HEK293 (cell line): ENCODE results near the gene CA10.

Source experiments
- CTCF ChIA-PET: fragments of 350-600 bp; formaldehyde crosslinking; extraction: SDS; loops from one replicate; lab custom pipeline; 2021; ENCODE audit warnings: antibody characterized with exemption; lab: Yijun Ruan, JAX
- POLR2A ChIA-PET: fragments of 300-600 bp; formaldehyde crosslinking; extraction: SDS; loops from one replicate; lab custom pipeline; 2020; ENCODE audit warnings: antibody characterized with exemption, inconsistent platforms; lab: Yijun Ruan, JAX
- H3K27ac ChIP-seq: fragments of 200-500 bp; sonication (Bioruptor generic); 2 replicates; pipeline ENCODE4 v1.5.1; 2014; ENCODE audit warnings: low read depth, low read length, control low read depth, inconsistent platforms; ENCODE audit errors: extremely low read depth
- H3K36me3 ChIP-seq, 2 experiments: fragments of 200-500 bp in 1 of 2; sonication (Bioruptor generic) in 1 of 2; 1 replicate in 1 of 2; 2 replicates in 1 of 2; pipeline ENCODE4 v1.5.1; 2014 to 2017; ENCODE audit warnings: inconsistent platforms in 2 of 2, low read length in 2 of 2; ENCODE audit not compliant: control insufficient read depth in 2 of 2, insufficient read depth in 1 of 2
- H3K4me1 ChIP-seq: fragments of 200-500 bp; sonication (Bioruptor generic); 2 replicates; pipeline ENCODE4 v1.5.1; 2014; ENCODE audit warnings: mild to moderate bottlenecking, low read length, inconsistent platforms; ENCODE audit not compliant: control insufficient read depth, insufficient read depth
- H3K4me3 ChIP-seq: 2 replicates; pipeline ENCODE4 v1.5.1; 2011; ENCODE audit warnings: low read depth, mild to moderate bottlenecking, control low read depth, low read length, moderate library complexity
- H3K9me3 ChIP-seq: fragments of 200-500 bp; sonication (Bioruptor generic); 2 replicates; pipeline ENCODE4 v1.5.1; 2014; ENCODE audit warnings: low read depth, low read length, inconsistent platforms; ENCODE audit not compliant: control insufficient read depth, insufficient read depth
- GLIS1 ChIP-seq: fragments of 450-650 bp; formaldehyde crosslinking; IDR thresholded peaks from 2 replicates; pipeline ENCODE4 v1.5.1; 2016; ENCODE audit warnings: missing biosample characterization, missing genetic modification characterization
- HOXD13 ChIP-seq: sonication (generic); formaldehyde crosslinking; IDR thresholded peaks from 2 replicates; pipeline ENCODE4 v1.8.0; 2022; ENCODE audit warnings: missing genetic modification reagents, borderline replicate concordance
- IKZF3 ChIP-seq: fragments of 450-650 bp; IDR thresholded peaks from 2 replicates; pipeline ENCODE4 v1.5.0; 2018; ENCODE audit warnings: missing biosample characterization, mild to moderate bottlenecking, missing genetic modification characterization, moderate library complexity
- PBX3 ChIP-seq: sonication (generic); formaldehyde crosslinking; IDR thresholded peaks from 2 replicates; pipeline ENCODE4 v1.8.1; 2022; ENCODE audit warnings: mild to moderate bottlenecking, moderate library complexity, missing genetic modification reagents
- PRDM4 ChIP-seq: fragments of 450-650 bp; formaldehyde crosslinking; IDR thresholded peaks from 2 replicates; pipeline ENCODE4 v1.5.1; 2017; ENCODE audit warnings: missing biosample characterization, missing genetic modification characterization
- REST ChIP-seq: fragments of 450-650 bp; formaldehyde crosslinking; IDR thresholded peaks from 2 replicates; pipeline ENCODE4 v1.5.1; 2016; ENCODE audit warnings: missing biosample characterization, missing genetic modification characterization
- SALL2 ChIP-seq: fragments of 450-650 bp; formaldehyde crosslinking; IDR thresholded peaks from 2 replicates; pipeline ENCODE4 v1.5.0; 2017; ENCODE audit warnings: missing biosample characterization, mild to moderate bottlenecking, missing genetic modification characterization, borderline replicate concordance
- WT1 ChIP-seq: fragments of 450-650 bp; formaldehyde crosslinking; IDR thresholded peaks from 2 replicates; pipeline ENCODE4 v1.5.1; 2016; ENCODE audit warnings: missing biosample characterization, missing genetic modification characterization
- ZNF10 ChIP-seq: fragments of 450-650 bp; formaldehyde crosslinking; IDR thresholded peaks from 2 replicates; pipeline ENCODE4 v1.5.1; 2017; ENCODE audit warnings: missing biosample characterization, missing genetic modification characterization
- ZNF132 ChIP-seq: fragments of 450-650 bp; formaldehyde crosslinking; IDR thresholded peaks from 2 replicates; pipeline ENCODE4 v1.5.1; 2017; ENCODE audit warnings: missing biosample characterization, missing genetic modification characterization, borderline replicate concordance
- ZNF18 ChIP-seq: fragments of 450-650 bp; formaldehyde crosslinking; IDR thresholded peaks from 2 replicates; pipeline ENCODE4 v1.5.1; 2016; ENCODE audit warnings: missing biosample characterization, missing genetic modification characterization
- ZNF324 ChIP-seq: fragments of 450-650 bp; formaldehyde crosslinking; IDR thresholded peaks from 2 replicates; pipeline ENCODE4 v1.5.1; 2016; ENCODE audit warnings: missing biosample characterization, missing genetic modification characterization
- ZNF394 ChIP-seq: fragments of 450-650 bp; formaldehyde crosslinking; IDR thresholded peaks from 2 replicates; pipeline ENCODE4 v1.5.1; 2016; ENCODE audit warnings: missing biosample characterization, missing genetic modification characterization, mild to moderate bottlenecking, moderate library complexity, borderline replicate concordance
- ZNF398 ChIP-seq: fragments of 450-650 bp; formaldehyde crosslinking; IDR thresholded peaks from 2 replicates; pipeline ENCODE4 v1.5.1; 2017; ENCODE audit warnings: missing biosample characterization, missing genetic modification characterization
- ZNF488 ChIP-seq: fragments of 450-650 bp; formaldehyde crosslinking; IDR thresholded peaks from 2 replicates; pipeline ENCODE4 v1.5.1; 2016; ENCODE audit warnings: missing biosample characterization, missing genetic modification characterization
- ZNF510 ChIP-seq: fragments of 450-650 bp; formaldehyde crosslinking; IDR thresholded peaks from 2 replicates; pipeline ENCODE4 v1.5.1; 2018; ENCODE audit warnings: mild to moderate bottlenecking, missing genetic modification characterization, missing biosample characterization; ENCODE audit not compliant: insufficient replicate concordance
- ZNF530 ChIP-seq: fragments of 450-650 bp; formaldehyde crosslinking; IDR thresholded peaks from 2 replicates; pipeline ENCODE4 v1.5.1; 2016; ENCODE audit warnings: low read depth, missing biosample characterization, missing genetic modification characterization
- ZNF561 ChIP-seq: fragments of 450-650 bp; IDR thresholded peaks from 2 replicates; pipeline ENCODE4 v1.5.1; 2018; ENCODE audit warnings: missing biosample characterization, missing genetic modification characterization, borderline replicate concordance
- ZNF624 ChIP-seq: fragments of 450-650 bp; formaldehyde crosslinking; IDR thresholded peaks from 2 replicates; pipeline ENCODE4 v1.5.1; 2017; ENCODE audit warnings: missing biosample characterization, missing genetic modification characterization
- ZNF776 ChIP-seq: fragments of 450-650 bp; formaldehyde crosslinking; IDR thresholded peaks from 2 replicates; pipeline ENCODE4 v1.5.0; 2017; ENCODE audit warnings: missing biosample characterization, missing genetic modification characterization, borderline replicate concordance
- ZSCAN18 ChIP-seq: fragments of 450-650 bp; formaldehyde crosslinking; IDR thresholded peaks from 2 replicates; pipeline ENCODE4 v1.5.1; 2016; ENCODE audit warnings: missing biosample characterization, missing genetic modification characterization
- ZSCAN30 ChIP-seq: fragments of 450-650 bp; IDR thresholded peaks from 2 replicates; pipeline ENCODE4 v1.5.1; 2018; ENCODE audit warnings: missing biosample characterization, mild to moderate bottlenecking, missing genetic modification characterization, moderate library complexity
- ZXDB ChIP-seq: fragments of 450-650 bp; formaldehyde crosslinking; IDR thresholded peaks from 2 replicates; pipeline ENCODE4 v1.5.1; 2016; ENCODE audit warnings: missing biosample characterization, missing genetic modification characterization

Gene CA10

GRCh38 chr17:51769231-51769630, 389.3 kb downstream of the CA10 start:
- CTCF ChIA-PET, result interaction anchor here (1.7 kb wide), 1 partner anchor 397 kb away, joined by 5 read pairs; no protein-coding TSS in a partner anchor
- Histone ChIP-seq H3K36me3 (no peaks in the 10 kb centered on the region), H3K27ac (no peak overlapping the region), H3K9me3 (no peaks in the 10 kb centered on the region), H3K4me3 (no peak overlapping the region), H3K4me1 (no peaks in the 10 kb centered on the region)
- TF ChIP-seq ZNF561 (tag by site-specific recombination), result no peak
- TF ChIP-seq PBX3 (CRISPR knock-in tag), result no peak
- TF ChIP-seq IKZF3, result no peak
- TF ChIP-seq ZNF776, result no peak
- no peak for TF ChIP-seq ZNF394
- no peak for TF ChIP-seq ZNF624 (tag by site-specific recombination)
- no peak for TF ChIP-seq PRDM4 (tag by site-specific recombination)
- no peak for TF ChIP-seq ZNF510 (tag by site-specific recombination)
- TF ChIP-seq ZSCAN18 (tag by site-specific recombination), result no peak
- TF ChIP-seq ZXDB, result no peak
- TF ChIP-seq SALL2 (tag by site-specific recombination), result no peak
- TF ChIP-seq ZNF18 (tag by site-specific recombination), result no peak
- TF ChIP-seq GLIS1 (tag by site-specific recombination), result no peak
- no peak for TF ChIP-seq ZSCAN30 (tag by site-specific recombination)
- POLR2A ChIA-PET, result no interaction called here

- H3K4me1 ChIP-seq, result no peaks in the 10 kb centered on the region
- POLR2A ChIA-PET, result no interaction called here
- no peak overlapping the region for H3K4me3 ChIP-seq
- no peaks in the 10 kb centered on the region for H3K36me3 ChIP-seq
- H3K9me3 ChIP-seq, result no peaks in the 10 kb centered on the region
- CTCF ChIA-PET, result interaction anchor here (1.7 kb wide), 1 partner anchor 396 kb away, joined by 5 read pairs; no protein-coding TSS in a partner anchor
- H3K27ac ChIP-seq, result no peak overlapping the region
- TF ChIP-seq ZNF132 (tag by site-specific recombination) (no peak), WT1 (tag by site-specific recombination) (no peak), ZNF10 (tag by site-specific recombination) (no peak), ZNF398 (no peak), ZNF324 (tag by site-specific recombination) (no peak), ZNF488 (tag by site-specific recombination) (no peak), ZNF561 (tag by site-specific recombination) (no peak), ZNF530 (no peak), HOXD13 (CRISPR knock-in tag) (no peak), REST (tag by site-specific recombination) (no peak)
Observed at GRCh38 chr17:51768706-51769105, 389.8 kb downstream of the CA10 start.
